Glutamatergic neuron (in vitro differentiated cells): ENCODE data around the gene DLG2. TPM values are rescaled to one million over a fixed set of nuclear protein-coding genes. Genes with fewer than 3 reads are reported as not detected.

Source experiments
- DNase-seq: peaks from one replicate; pipeline ENCODE4 v3.0.0; 2022
- H3K27ac Mint-ChIP-seq: one replicate; pipeline ENCODE4 v1.8.0; 2020; ENCODE audit warnings: mild to moderate bottlenecking, mixed read lengths, inconsistent platforms; ENCODE audit not compliant: unreplicated experiment
- H3K27me3 Mint-ChIP-seq: one replicate; pipeline ENCODE4 v1.8.0; 2020; ENCODE audit warnings: mild to moderate bottlenecking, moderate library complexity, mixed read lengths, inconsistent platforms; ENCODE audit not compliant: unreplicated experiment
- H3K36me3 Mint-ChIP-seq: one replicate; pipeline ENCODE4 v1.8.0; 2020; ENCODE audit warnings: mild to moderate bottlenecking, mixed read lengths, inconsistent platforms; ENCODE audit not compliant: unreplicated experiment
- H3K4me1 Mint-ChIP-seq: one replicate; pipeline ENCODE4 v1.8.0; 2020; ENCODE audit warnings: mild to moderate bottlenecking, low read depth, mixed read lengths, inconsistent platforms; ENCODE audit not compliant: unreplicated experiment
- H3K4me3 Mint-ChIP-seq: one replicate; pipeline ENCODE4 v1.8.0; 2020; ENCODE audit warnings: mild to moderate bottlenecking, mixed read lengths, inconsistent platforms; ENCODE audit not compliant: unreplicated experiment
- H3K9me3 Mint-ChIP-seq: one replicate; pipeline ENCODE4 v1.8.0; 2020; ENCODE audit warnings: mild to moderate bottlenecking, moderate library complexity, mixed read lengths, inconsistent platforms; ENCODE audit not compliant: unreplicated experiment
- CTCF ChIP-seq: fragments of 200-600 bp; sonication (generic); IDR thresholded peaks from one replicate; pipeline ENCODE4 v1.5.0; 2021; ENCODE audit not compliant: partially characterized antibody, unreplicated experiment
- total RNA-seq: library from RNA; stranded (reverse); fragmentation: NEBNext Ultra II Directional; extraction: Animal tissue kit (Norgen Biotek cat#: 25700); gene quantifications from one replicate; pipeline ENCODE4 v1.2.1, GENCODE V29; 2021; ENCODE audit not compliant: unreplicated experiment

DLG2 gene
- total RNA-seq, 1 donor from 2014 or later: 2.9 TPM

GRCh38 chr11:84173078-84173477 is 1454.1 kb downstream of the DLG2 start:
- DNase-seq: no peak
- peaks cover 5% of the 10 kb centered on the region for H3K9me3 Mint-ChIP-seq

GRCh38 chr11:84165139-84165538 is 1462.0 kb downstream of the DLG2 start:
- DNase-seq: no peak
- no peak overlapping the region for H3K4me3 Mint-ChIP-seq
- H3K4me1 Mint-ChIP-seq: no peaks in the 10 kb centered on the region
- no peaks in the 10 kb centered on the region for H3K27me3 Mint-ChIP-seq
- H3K27ac Mint-ChIP-seq: no peak overlapping the region
- no peak for TF ChIP-seq CTCF
- no peaks in the 10 kb centered on the region for H3K9me3 Mint-ChIP-seq
- no peaks in the 10 kb centered on the region for H3K36me3 Mint-ChIP-seq

More at GRCh38 chr11:84173078-84173477, 1454.1 kb downstream of the DLG2 start:
- H3K36me3 Mint-ChIP-seq: no peaks in the 10 kb centered on the region
- H3K27me3 Mint-ChIP-seq: no peaks in the 10 kb centered on the region
- no peak for TF ChIP-seq CTCF
- H3K4me3 Mint-ChIP-seq: no peak overlapping the region
- no peak overlapping the region for H3K27ac Mint-ChIP-seq
- H3K4me1 Mint-ChIP-seq: peaks cover 11% of the 10 kb centered on the region

GRCh38 chr11:84164728-84165127 is 1462.4 kb downstream of the DLG2 start:
- Mint-ChIP-seq H3K27ac (no peak overlapping the region), H3K27me3 (no peaks in the 10 kb centered on the region), H3K4me1 (no peaks in the 10 kb centered on the region), H3K9me3 (no peaks in the 10 kb centered on the region), H3K36me3 (no peaks in the 10 kb centered on the region), H3K4me3 (no peak overlapping the region)
- TF ChIP-seq CTCF: no peak
- no peak for DNase-seq

- no peaks in the 10 kb centered on the region for H3K9me3 Mint-ChIP-seq
- TF ChIP-seq CTCF: no peak
- no peak overlapping the region for H3K27ac Mint-ChIP-seq
- H3K36me3 Mint-ChIP-seq: no peaks in the 10 kb centered on the region
- H3K4me1 Mint-ChIP-seq: no peaks in the 10 kb centered on the region
- H3K27me3 Mint-ChIP-seq: no peaks in the 10 kb centered on the region
- no peak for DNase-seq
- H3K4me3 Mint-ChIP-seq: no peak overlapping the region
Observed at GRCh38 chr11:84163116-84163515, 1464.0 kb downstream of the DLG2 start.

GRCh38 chr11:84157639-84158038 is 1469.5 kb downstream of the DLG2 start:
- no peak for TF ChIP-seq CTCF
- Mint-ChIP-seq H3K27ac (no peak overlapping the region), H3K4me3 (no peak overlapping the region), H3K4me1 (no peaks in the 10 kb centered on the region), H3K9me3 (no peaks in the 10 kb centered on the region), H3K36me3 (no peaks in the 10 kb centered on the region), H3K27me3 (no peaks in the 10 kb centered on the region)
- no peak for DNase-seq
